PC-9 (cell line): ENCODE measurements around the gene FAM131A. TPM values are rescaled to one million over a fixed set of nuclear protein-coding genes. Genes with fewer than 3 reads are reported as not detected.
A peak's percentile ranks its signal among the peaks of the same experiment; 100 is the strongest.

Source experiments
- BruUV-seq: library from RNA; stranded (reverse); fragments of 400-500 nt; replicated peaks from 2 replicates; lab custom pipeline; 2021; lab: Mats Ljungman, UMichigan
- CTCF ChIA-PET: fragments of 300-600 bp; sonication (Branson Sonifier 250); formaldehyde crosslinking; loops from one replicate; lab custom pipeline; 2022; ENCODE audit warnings: antibody characterized with exemption; lab: Charles Lee
- POLR2A ChIA-PET: fragments of 300-600 bp; sonication (Branson Sonifier 250); formaldehyde crosslinking; loops from one replicate; lab custom pipeline; 2022; ENCODE audit warnings: antibody characterized with exemption; ENCODE audit not compliant: unreplicated experiment; lab: Charles Lee
- DNase-seq, 2 experiments: peaks; one replicate each; pipeline versions ENCODE4 v3.0.0 to v3.0.0-alpha.2; 2015 to 2022; ENCODE audit warnings: mixed read lengths in 1 of 2
- H2AFZ ChIP-seq: fragments of 200-600 bp; sonication (generic); 2 replicates; pipeline ENCODE4 v1.8.1; 2017; ENCODE audit warnings: antibody characterized with exemption
- H3F3A ChIP-seq: fragments of 200-600 bp; sonication (generic); 2 replicates; pipeline ENCODE4 v1.8.1; 2017; ENCODE audit warnings: antibody characterized with exemption, mild to moderate bottlenecking, low read depth; ENCODE audit not compliant: insufficient read depth
- H3K27ac ChIP-seq: fragments of 200-600 bp; sonication (generic); 2 replicates; pipeline ENCODE4 v1.6.1; 2016; ENCODE audit warnings: mixed run types
- H3K27me3 ChIP-seq: fragments of 200-600 bp; sonication (generic); 2 replicates; pipeline ENCODE4 v1.6.1; 2016; ENCODE audit warnings: low read depth, mixed run types; ENCODE audit not compliant: insufficient read depth
- H3K36me3 ChIP-seq: fragments of 200-600 bp; sonication (generic); 2 replicates; pipeline ENCODE4 v1.6.1; 2016; ENCODE audit warnings: low read depth, mixed run types
- H3K4me1 ChIP-seq: fragments of 200-600 bp; sonication (generic); replicated peaks from 2 replicates; pipeline ENCODE4 v1.6.1; 2016; ENCODE audit warnings: mixed run types; ENCODE audit not compliant: insufficient read depth
- H3K4me2 ChIP-seq: fragments of 200-600 bp; sonication (generic); 2 replicates; pipeline ENCODE4 v1.6.1; 2017; ENCODE audit warnings: mixed run types
- H3K4me3 ChIP-seq: fragments of 200-600 bp; sonication (generic); 2 replicates; pipeline ENCODE4 v1.6.1; 2016; ENCODE audit warnings: mixed run types
- H3K79me2 ChIP-seq: fragments of 200-600 bp; sonication (generic); 2 replicates; pipeline ENCODE4 v1.6.1; 2017; ENCODE audit warnings: low read depth, mixed run types
- H3K9me2 ChIP-seq: fragments of 200-600 bp; sonication (generic); 2 replicates; pipeline ENCODE4 v1.8.1; 2017; ENCODE audit warnings: mild to moderate bottlenecking; ENCODE audit not compliant: insufficient read depth
- H3K9me3 ChIP-seq: fragments of 200-600 bp; sonication (generic); 2 replicates; pipeline ENCODE4 v1.8.1; 2016; ENCODE audit warnings: low read depth; ENCODE audit not compliant: insufficient read depth
- H4K20me1 ChIP-seq: fragments of 200-600 bp; sonication (generic); 2 replicates; pipeline ENCODE4 v1.8.1; 2017; ENCODE audit not compliant: insufficient read depth
- CTCF ChIP-seq: fragments of 200-600 bp; sonication (generic); conservative IDR thresholded peaks from 2 replicates; pipeline ENCODE4 v1.6.1; 2017; ENCODE audit warnings: mixed run types, antibody characterized with exemption, mild to moderate bottlenecking, moderate library complexity
- EZH2 ChIP-seq: fragments of 200-600 bp; sonication (generic); IDR thresholded peaks from 2 replicates; pipeline ENCODE4 v1.8.0; 2017; ENCODE audit warnings: antibody characterized with exemption, low read depth
- intact Hi-C: fragments of 100-400 bp; cut with micrococcal nuclease; formaldehyde crosslinking; loops from one replicate; pipeline ENCODE4 v1.10.0; 2022; ENCODE audit not compliant: unreplicated experiment
- total RNA-seq: library from RNA; stranded (reverse); gene quantifications from 2 replicates; pipeline ENCODE4 v1.2.3, GENCODE V29; 2021

The FAM131A gene
- total RNA-seq, 1 experiment from 2014 or later, result 25.5 TPM

- intact Hi-C loops, result no loop called here
- TF ChIP-seq CTCF (no peak), EZH2 (no peak)
- H3K36me3 ChIP-seq, result no peaks in the 10 kb centered on the region
Observed at GRCh38 chr3:184353546-184353941, 16.1 kb downstream of the FAM131A start.

GRCh38 chr3:184354121-184354728, 16.8 kb downstream of the FAM131A start:
- Histone ChIP-seq H3K9me3 (no peaks in the 10 kb centered on the region), H4K20me1 (no peaks in the 10 kb centered on the region), H2AFZ (no peak overlapping the region), H3F3A (0 out of 2 replicates have a peak, but pooled peaks cover 5% of the 10 kb centered on the region), H3K9me2 (no peaks in the 10 kb centered on the region), H3K36me3 (no peaks in the 10 kb centered on the region), H3K4me1 (no peaks in the 10 kb centered on the region), H3K79me2 (no peaks in the 10 kb centered on the region), H3K4me3 (no peak overlapping the region), H3K27ac (no peak overlapping the region), H3K4me2 (no peak overlapping the region), H3K27me3 (no peaks in the 10 kb centered on the region)
- intact Hi-C loops, result no loop called here
- ChIA-PET POLR2A (no interaction called here), CTCF (interaction anchor here (1.2 to 2.1 kb wide), 2 partner anchors 17 to 192 kb away, joined by 4 read pairs; no protein-coding TSS in a partner anchor)
- BruUV-seq, result no TSS peak
- no peak for TF ChIP-seq EZH2
- TF ChIP-seq CTCF, result peak; percentile 93
- DNase-seq, result peak in 1 of 2 experiments; percentile 54

More at GRCh38 chr3:184353546-184353941, 16.1 kb downstream of the FAM131A start:
- no peaks in the 10 kb centered on the region for H3K9me2 ChIP-seq
- 0 out of 2 replicates have a peak, but pooled peaks cover 5% of the 10 kb centered on the region for H3F3A ChIP-seq
- H3K9me3 ChIP-seq, result no peaks in the 10 kb centered on the region
- H3K4me2 ChIP-seq, result no peak overlapping the region
- no peaks in the 10 kb centered on the region for H3K4me1 ChIP-seq
- no peaks in the 10 kb centered on the region for H4K20me1 ChIP-seq
- no peak overlapping the region for H3K4me3 ChIP-seq
- POLR2A ChIA-PET, result no interaction called here
- no peaks in the 10 kb centered on the region for H3K79me2 ChIP-seq
- no peak overlapping the region for H3K27ac ChIP-seq
- H2AFZ ChIP-seq, result no peak overlapping the region
- no peaks in the 10 kb centered on the region for H3K27me3 ChIP-seq
- no peak for DNase-seq
- CTCF ChIA-PET, result interaction anchor here (2.1 kb wide), 1 partner anchor 192 kb away, joined by 4 read pairs; no protein-coding TSS in a partner anchor
- no TSS peak for BruUV-seq

GRCh38 chr3:184354754-184355153, 17.4 kb downstream of the FAM131A start:
- Histone ChIP-seq H4K20me1 (no peaks in the 10 kb centered on the region), H3K4me3 (no peak overlapping the region), H3K36me3 (no peaks in the 10 kb centered on the region), H3K27ac (no peak overlapping the region), H3K79me2 (no peaks in the 10 kb centered on the region), H2AFZ (no peak overlapping the region), H3K9me2 (no peaks in the 10 kb centered on the region), H3K27me3 (no peaks in the 10 kb centered on the region), H3K4me2 (no peak overlapping the region), H3F3A (0 out of 2 replicates have a peak, but pooled peaks cover 5% of the 10 kb centered on the region), H3K9me3 (no peaks in the 10 kb centered on the region), H3K4me1 (no peaks in the 10 kb centered on the region)
- ChIA-PET CTCF (interaction anchor here (1.2 to 2.1 kb wide), 2 partner anchors 17 to 191 kb away, joined by 4 read pairs; no protein-coding TSS in a partner anchor), POLR2A (no interaction called here)
- intact Hi-C loops, result no loop called here
- BruUV-seq, result no TSS peak
- no peak for DNase-seq
- no peak for TF ChIP-seq CTCF
- no peak for TF ChIP-seq EZH2
